Mammary epithelial cell (primary cell): Measurements from ENCODE around the gene PCBP3.
"Not testable (repeated sequence)": the region's sequence is repeated elsewhere in the genome, so short reads cannot be mapped to it uniquely, and the experiment has no call there.

Experiments
- EZH2 ChIP-seq: IDR thresholded peaks from 2 replicates; pipeline ENCODE4 v1.6.1; 2012; ENCODE audit warnings: low read length, inconsistent platforms, borderline replicate concordance
- TF ChIP-seq, protein P1 (sequence below), 2 donors: IDR thresholded peaks in 1 of 2; conservative IDR thresholded peaks in 1 of 2; 2 replicates each; pipeline ENCODE4 v1.5.1; 2011 to 2012; ENCODE audit warnings: inconsistent platforms in 2 of 2, low read length in 2 of 2, mild to moderate bottlenecking in 2 of 2, control low read depth in 1 of 2, low read depth in 1 of 2; ENCODE audit not compliant: insufficient read depth in 1 of 2; ENCODE audit errors: extremely low read depth in 1 of 2

GRCh38 chr21:45961408-45961807 lies 317.9 kb downstream of the PCBP3 start:
- TF ChIP-seq, protein P1, sequence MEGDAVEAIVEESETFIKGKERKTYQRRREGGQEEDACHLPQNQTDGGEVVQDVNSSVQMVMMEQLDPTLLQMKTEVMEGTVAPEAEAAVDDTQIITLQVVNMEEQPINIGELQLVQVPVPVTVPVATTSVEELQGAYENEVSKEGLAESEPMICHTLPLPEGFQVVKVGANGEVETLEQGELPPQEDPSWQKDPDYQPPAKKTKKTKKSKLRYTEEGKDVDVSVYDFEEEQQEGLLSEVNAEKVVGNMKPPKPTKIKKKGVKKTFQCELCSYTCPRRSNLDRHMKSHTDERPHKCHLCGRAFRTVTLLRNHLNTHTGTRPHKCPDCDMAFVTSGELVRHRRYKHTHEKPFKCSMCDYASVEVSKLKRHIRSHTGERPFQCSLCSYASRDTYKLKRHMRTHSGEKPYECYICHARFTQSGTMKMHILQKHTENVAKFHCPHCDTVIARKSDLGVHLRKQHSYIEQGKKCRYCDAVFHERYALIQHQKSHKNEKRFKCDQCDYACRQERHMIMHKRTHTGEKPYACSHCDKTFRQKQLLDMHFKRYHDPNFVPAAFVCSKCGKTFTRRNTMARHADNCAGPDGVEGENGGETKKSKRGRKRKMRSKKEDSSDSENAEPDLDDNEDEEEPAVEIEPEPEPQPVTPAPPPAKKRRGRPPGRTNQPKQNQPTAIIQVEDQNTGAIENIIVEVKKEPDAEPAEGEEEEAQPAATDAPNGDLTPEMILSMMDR (conservative IDR thresholded peaks at IDR 0.05 in 1 of 2, IDR thresholded peaks at IDR 0.05 in 1 of 2; ENCODE audit: extremely low read depth in 1 of 2, insufficient read depth in 1 of 2, low read depth in 1 of 2, low read length in 2 of 2), result not testable (repeated sequence)
- not testable (repeated sequence) for TF ChIP-seq EZH2
